HCT116 (cell line): ENCODE data around the gene MFRP. TPM values are rescaled to one million over a fixed set of nuclear protein-coding genes. Genes with fewer than 3 reads are reported as not detected.

ENCODE experiments used
- ATAC-seq: fragments of 200-7000 bp; cut with Tn5 transposase; 2 replicates; pipeline ENCODE4 v1.9.1; 2020; ENCODE audit warnings: mild to moderate bottlenecking, moderate library complexity
- BruUV-seq: library from RNA; stranded (reverse); fragments of 400-500 nt; replicated peaks from 2 replicates; lab custom pipeline; 2021; lab: Mats Ljungman, UMichigan
- CTCF ChIA-PET: fragments of 300-600 bp; sonication (Branson Sonifier 250); formaldehyde crosslinking; loops from one replicate; lab custom pipeline; 2021; ENCODE audit warnings: antibody characterized with exemption; lab: Charles Lee
- POLR2A ChIA-PET: fragments of 300-600, 350-600 bp; sonication (Branson Sonifier 250); formaldehyde crosslinking; loops from one replicate; lab custom pipeline; 2021; ENCODE audit warnings: antibody characterized with exemption; lab: Charles Lee
- RAD21 ChIA-PET, 2 experiments: fragments of 300-600 bp; sonication (Branson Sonifier 250); formaldehyde crosslinking; loops; one replicate each; lab custom pipeline; 2023; ENCODE audit warnings: low total read pairs in 2 of 2; ENCODE audit not compliant: uncharacterized antibody in 2 of 2, unreplicated experiment in 2 of 2, low non-redundant PET in 1 of 2; lab: Charles Lee
- DNase-seq: peaks from one replicate; pipeline ENCODE4 v3.0.0-alpha.2; 2010; ENCODE audit warnings: low read depth, low spot score
- H2AFZ ChIP-seq: fragments of 200-600 bp; shearing (Covaris generic), sonication (generic); 2 replicates; pipeline ENCODE4 v1.6.1; 2017; ENCODE audit warnings: low read depth, mixed run types, mixed read lengths, antibody characterized with exemption, low read length; ENCODE audit not compliant: poor library complexity, severe bottlenecking
- H3K27ac ChIP-seq: 2 replicates; pipeline ENCODE4 v1.5.1; 2012; ENCODE audit warnings: low read depth, low read length
- H3K27me3 ChIP-seq: fragments of 200-600 bp; sonication (generic); 2 replicates; pipeline ENCODE4 v1.6.1; 2016; ENCODE audit warnings: mixed run types, low read length, mixed read lengths; ENCODE audit not compliant: insufficient read depth
- H3K36me3 ChIP-seq, 2 experiments: fragments of 200-500 bp in 1 of 2; fragments of 200-600 bp in 1 of 2; sonication (Bioruptor generic) in 1 of 2; sonication (generic) in 1 of 2; 2 replicates each; pipeline versions ENCODE4 v1.5.1 to v1.6.1; 2014 to 2016; ENCODE audit warnings: low read length in 2 of 2, inconsistent platforms in 1 of 2, mixed read lengths in 1 of 2, mixed run types in 1 of 2; ENCODE audit not compliant: insufficient read depth in 2 of 2, control insufficient read depth in 1 of 2
- H3K4me1 ChIP-seq, 2 experiments: fragments of 200-600 bp in 1 of 2; sonication (generic) in 1 of 2; 2 replicates each; pipeline versions ENCODE4 v1.5.1 to v1.6.1; 2012 to 2017; ENCODE audit warnings: low read length in 2 of 2, inconsistent platforms in 1 of 2, mild to moderate bottlenecking in 1 of 2, mixed read lengths in 1 of 2, mixed run types in 1 of 2, moderate library complexity in 1 of 2; ENCODE audit not compliant: insufficient read depth in 2 of 2, control insufficient read depth in 1 of 2
- H3K4me2 ChIP-seq: fragments of 200-600 bp; sonication (generic); 2 replicates; pipeline ENCODE4 v1.6.1; 2017; ENCODE audit warnings: mixed run types, low read length, mixed read lengths
- H3K4me3 ChIP-seq, 2 experiments: fragments of 200-600 bp in 1 of 2; sonication (generic) in 1 of 2; replicated peaks in 1 of 2; 2 replicates each; pipeline ENCODE4 v1.5.1; 2011 to 2016; ENCODE audit warnings: low read length in 2 of 2, control low read depth in 1 of 2, low read depth in 1 of 2, mild to moderate bottlenecking in 1 of 2, mixed read lengths in 1 of 2, mixed run types in 1 of 2
- H3K79me2 ChIP-seq: fragments of 200-600 bp; sonication (generic); 2 replicates; pipeline ENCODE4 v1.6.1; 2017; ENCODE audit warnings: mild to moderate bottlenecking, mixed run types, low read length, moderate library complexity, mixed read lengths; ENCODE audit not compliant: insufficient read depth
- H3K9ac ChIP-seq: fragments of 200-600 bp; sonication (generic); 2 replicates; pipeline ENCODE4 v1.6.1; 2016; ENCODE audit warnings: low read length, mixed read lengths
- H3K9me2 ChIP-seq: fragments of 200-600 bp; sonication (generic), shearing (Covaris generic); 2 replicates; pipeline ENCODE4 v1.6.1; 2017; ENCODE audit warnings: mixed run types, mild to moderate bottlenecking, moderate library complexity; ENCODE audit not compliant: insufficient read depth
- H3K9me3 ChIP-seq, 2 experiments: fragments of 200-500 bp in 1 of 2; fragments of 200-600 bp in 1 of 2; sonication (Bioruptor generic) in 1 of 2; sonication (generic) in 1 of 2; 2 replicates each; pipeline ENCODE4 v1.6.1; 2014 to 2017; ENCODE audit warnings: low read length in 2 of 2, mixed read lengths in 2 of 2, inconsistent platforms in 1 of 2, low read depth in 1 of 2, mild to moderate bottlenecking in 1 of 2, mixed run types in 1 of 2, moderate library complexity in 1 of 2; ENCODE audit not compliant: control insufficient read depth in 1 of 2, insufficient read depth in 1 of 2
- H4K20me1 ChIP-seq: fragments of 200-600 bp; sonication (generic), shearing (Covaris generic); 2 replicates; pipeline ENCODE4 v1.6.1; 2017; ENCODE audit warnings: mixed run types, mild to moderate bottlenecking, moderate library complexity; ENCODE audit not compliant: insufficient read depth
- ATF3 ChIP-seq: IDR thresholded peaks from 2 replicates; pipeline ENCODE4 v1.6.1; 2012
- EZH2 ChIP-seq: fragments of 200-600 bp; sonication (generic); IDR thresholded peaks from 2 replicates; pipeline ENCODE4 v1.6.1; 2017; ENCODE audit warnings: antibody characterized with exemption, mixed run types
- JUND ChIP-seq: IDR thresholded peaks from 2 replicates; pipeline ENCODE4 v1.6.1; 2012
- POLR2AphosphoS5 ChIP-seq: IDR thresholded peaks from 2 replicates; pipeline ENCODE4 v1.6.1; 2011; ENCODE audit warnings: mild to moderate bottlenecking, low read depth, low read length, moderate library complexity
- RAD21 ChIP-seq: IDR thresholded peaks from 2 replicates; pipeline ENCODE4 v1.6.1; 2012; ENCODE audit warnings: low read depth, mild to moderate bottlenecking
- SIN3A ChIP-seq: IDR thresholded peaks from 2 replicates; pipeline ENCODE4 v1.6.1; 2012; ENCODE audit warnings: low read depth
- SRF ChIP-seq: IDR thresholded peaks from 2 replicates; pipeline ENCODE4 v1.6.1; 2012; ENCODE audit warnings: low read depth
- YY1 ChIP-seq: IDR thresholded peaks from 2 replicates; pipeline ENCODE4 v1.6.1; 2011; ENCODE audit warnings: low read length, low read depth, moderate library complexity, mild to moderate bottlenecking; ENCODE audit not compliant: insufficient replicate concordance; ENCODE audit errors: extremely low read depth
- intact Hi-C: fragments of 100-400 bp; cut with micrococcal nuclease; formaldehyde crosslinking; loops from 2 replicates; pipeline ENCODE4 v1.10.0; 2022
- total RNA-seq: library from RNA; stranded (reverse); gene quantifications from one replicate; pipeline ENCODE4 v1.2.1, GENCODE V29; 2021; ENCODE audit not compliant: unreplicated experiment
- TF ChIP-seq, protein P1 (sequence below): IDR thresholded peaks from 2 replicates; pipeline ENCODE4 v1.6.1; 2012
- TF ChIP-seq, protein P2 (sequence below), 3 experiments: fragments of 200-600 bp in 1 of 3; sonication (generic) in 1 of 3; IDR thresholded peaks in 2 of 3; conservative IDR thresholded peaks in 1 of 3; 2 replicates each; pipeline ENCODE4 v1.5.1; 2012 to 2017; ENCODE audit warnings: low read depth in 2 of 3, low read length in 2 of 3, antibody characterized with exemption in 1 of 3, borderline replicate concordance in 1 of 3, control low read depth in 1 of 3, mild to moderate bottlenecking in 1 of 3, mixed read lengths in 1 of 3, mixed run types in 1 of 3, moderate library complexity in 1 of 3; ENCODE audit not compliant: insufficient read depth in 1 of 3

Gene MFRP
- total RNA-seq, 1 experiment from 2014 or later = not detected

DNA sequence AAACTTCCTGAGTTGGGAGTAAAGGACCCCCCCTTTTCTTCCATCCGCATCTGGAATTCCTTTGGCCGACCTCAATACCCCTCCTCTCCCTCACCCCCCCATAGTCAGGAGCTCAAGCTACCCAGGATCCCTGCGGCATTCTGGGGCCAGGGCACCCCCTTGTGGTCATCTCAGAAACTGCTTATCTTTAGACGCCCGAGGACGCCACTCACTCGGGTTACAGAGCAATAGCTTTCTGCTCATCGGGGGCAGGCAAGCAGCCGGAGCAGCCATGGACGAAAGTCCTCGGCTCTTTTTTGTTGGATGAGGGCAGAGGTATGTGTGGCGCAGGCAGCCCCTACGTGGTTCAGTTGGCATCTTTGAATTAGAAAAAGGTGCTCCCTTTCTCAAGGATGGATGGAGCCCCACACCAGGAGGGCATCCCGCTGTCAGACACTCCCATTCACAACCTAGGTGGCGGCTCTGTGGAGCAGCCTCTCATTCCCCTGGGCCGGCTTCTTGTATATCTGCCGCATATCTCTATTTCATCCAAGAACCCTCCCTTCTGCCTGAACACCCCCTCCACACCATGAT lies 8.1 kb downstream of the MFRP start:
- Histone ChIP-seq H3K27ac (no peak overlapping the region), H2AFZ (no peak overlapping the region), H3K4me1 (peaks cover 9 to 51% of the 10 kb centered on the region in 2 experiments), H3K9ac (no peak overlapping the region), H3K79me2 (peaks cover 30% of the 10 kb centered on the region), H3K36me3 (peaks cover 0 to 12% of the 10 kb centered on the region in 2 experiments; a peak in 2 of 4 replicates), H3K4me3 (no peak overlapping the region), H3K9me2 (no peaks in the 10 kb centered on the region), H3K9me3 (no peaks in the 10 kb centered on the region), H3K4me2 (peak overlapping the region; percentile 41), H4K20me1 (no peaks in the 10 kb centered on the region), H3K27me3 (no peaks in the 10 kb centered on the region)
- no peak for TF ChIP-seq POLR2AphosphoS5
- TF ChIP-seq JUND = no peak
- TF ChIP-seq SRF = no peak
- TF ChIP-seq, protein P1, sequence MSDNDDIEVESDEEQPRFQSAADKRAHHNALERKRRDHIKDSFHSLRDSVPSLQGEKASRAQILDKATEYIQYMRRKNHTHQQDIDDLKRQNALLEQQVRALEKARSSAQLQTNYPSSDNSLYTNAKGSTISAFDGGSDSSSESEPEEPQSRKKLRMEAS = no peak
- TF ChIP-seq SIN3A = no peak
- no peak for TF ChIP-seq ATF3
- no peak for TF ChIP-seq EZH2
- TF ChIP-seq RAD21 = peak; percentile 74
- TF ChIP-seq YY1 = no peak
- TF ChIP-seq, protein P2, sequence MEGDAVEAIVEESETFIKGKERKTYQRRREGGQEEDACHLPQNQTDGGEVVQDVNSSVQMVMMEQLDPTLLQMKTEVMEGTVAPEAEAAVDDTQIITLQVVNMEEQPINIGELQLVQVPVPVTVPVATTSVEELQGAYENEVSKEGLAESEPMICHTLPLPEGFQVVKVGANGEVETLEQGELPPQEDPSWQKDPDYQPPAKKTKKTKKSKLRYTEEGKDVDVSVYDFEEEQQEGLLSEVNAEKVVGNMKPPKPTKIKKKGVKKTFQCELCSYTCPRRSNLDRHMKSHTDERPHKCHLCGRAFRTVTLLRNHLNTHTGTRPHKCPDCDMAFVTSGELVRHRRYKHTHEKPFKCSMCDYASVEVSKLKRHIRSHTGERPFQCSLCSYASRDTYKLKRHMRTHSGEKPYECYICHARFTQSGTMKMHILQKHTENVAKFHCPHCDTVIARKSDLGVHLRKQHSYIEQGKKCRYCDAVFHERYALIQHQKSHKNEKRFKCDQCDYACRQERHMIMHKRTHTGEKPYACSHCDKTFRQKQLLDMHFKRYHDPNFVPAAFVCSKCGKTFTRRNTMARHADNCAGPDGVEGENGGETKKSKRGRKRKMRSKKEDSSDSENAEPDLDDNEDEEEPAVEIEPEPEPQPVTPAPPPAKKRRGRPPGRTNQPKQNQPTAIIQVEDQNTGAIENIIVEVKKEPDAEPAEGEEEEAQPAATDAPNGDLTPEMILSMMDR (IDR thresholded peaks at IDR 0.05 in 2 of 3, conservative IDR thresholded peaks at IDR 0.05 in 1 of 3; ENCODE audit: borderline replicate concordance in 1 of 3, insufficient read depth in 1 of 3, low read depth in 2 of 3, low read length in 2 of 3) = peak; percentile 85 to 88 (median 86)
- ChIA-PET RAD21 (interaction anchor here (0.6 to 1.3 kb wide), 7 partner anchors 14 to 273 kb away, joined by 3 to 4 read pairs (median 4); partner anchors contain the start of gene MCAM (in 1 of the 2)), POLR2A (interaction anchor here (0.6 to 1.4 kb wide), 9 partner anchors 23 to 306 kb away, joined by 3 to 7 read pairs (median 4); no protein-coding TSS in a partner anchor), CTCF (interaction anchor here (0.6 to 3.9 kb wide), 38 partner anchors 9 to 1254 kb away, joined by 3 to 68 read pairs (median 4); partner anchors contain the start of genes C2CD2L, CBL, HMBS and MCAM)
- DNase-seq (peak; percentile 39), ATAC-seq (peak; percentile 67)
- intact Hi-C loops = no loop called here
- no TSS peak for BruUV-seq
